H1 (cell line): Measurements from ENCODE around the gene MBD3L2. TPM values are rescaled to one million over a fixed set of nuclear protein-coding genes. Genes with fewer than 3 reads are reported as not detected.

Source experiments
- BACH1 ChIP-seq: IDR thresholded peaks from 2 replicates; pipeline ENCODE4 v1.6.1; 2012; ENCODE audit warnings: low read length, improper control_type of control experiment
- SP2 ChIP-seq: IDR thresholded peaks from 2 replicates; pipeline ENCODE4 v1.6.1; 2012; ENCODE audit warnings: mild to moderate bottlenecking, low read length, inconsistent platforms
- polyA plus RNA-seq, 7 experiments: library from polyadenylated mRNA; depleted of rRNA in 3 of 7; stranded (reverse) in 5 of 7; unstranded in 2 of 7; fragments of >200 nt in 5 of 7; fragments of 200-250 nt in 2 of 7; gene quantifications; 1 replicate in 5 of 7; 2 replicates in 1 of 7; 4 replicates in 1 of 7; pipeline versions ENCODE4 v1.2.1 to v1.2.3, GENCODE V29; 2011 to 2013; ENCODE audit warnings: missing spikeins in 2 of 7, mixed read lengths in 2 of 7
- total RNA-seq: library from RNA; stranded (reverse); fragmentation: NEBNext Ultra II Directional; extraction: Animal tissue kit (Norgen Biotek cat#: 25700); gene quantifications from 2 replicates; pipeline ENCODE4 v1.2.1, GENCODE V29; 2021

The MBD3L2 gene
- total and polyA plus RNA-seq, 2 of the 8 experiments (the other 6 are each of a cell fraction or from before 2014, with no cell fraction given) = not detected

- TF ChIP-seq SP2 (no peak), BACH1 (no peak)
Measured at GRCh38 chr19:7004313-7004931, 44.7 kb upstream of the MBD3L2 start (continued).
